Measurements from ENCODE around the gene LSM2.
"Not testable (repeated sequence)": the region's sequence is repeated elsewhere in the genome, so short reads cannot be mapped to it uniquely, and the experiment has no call there.

Gene LSM2

GRCh38 chr6:31827286-31828079, 20.7 kb upstream of the LSM2 start, which contains the start of gene HSPA1B:
Gene HSPA1B, plus strand, starts transcription at chr6:31827738. Its CDS starts 213 bp downstream, at chr6:31827951.
- DNase-seq = peak; percentile 100

GRCh38 chr6:31826793-31827285, 20.1 kb upstream of the LSM2 start:
- DNase-seq = peak; percentile 79

- no peak for DNase-seq
Observed at GRCh38 chr6:31825553-31825952, 18.8 kb upstream of the LSM2 start.

GRCh38 chr6:31823592-31824196, 16.9 kb upstream of the LSM2 start:
- not testable (repeated sequence) for DNase-seq

- DNase-seq = peak; percentile 87
Observed at GRCh38 chr6:31822036-31822821, 15.5 kb upstream of the LSM2 start.

GRCh38 chr6:31821301-31822035, 14.7 kb upstream of the LSM2 start:
- DNase-seq = peak; percentile 49

GRCh38 chr6:31820399-31820798, 13.6 kb upstream of the LSM2 start:
- DNase-seq = not testable (repeated sequence)

- no peak for DNase-seq
Observed at GRCh38 chr6:31819871-31820299, 13.1 kb upstream of the LSM2 start.

GRCh38 chr6:31817929-31818511, 11.3 kb upstream of the LSM2 start:
- DNase-seq = not testable (repeated sequence)

- not testable (repeated sequence) for DNase-seq
Observed at GRCh38 chr6:31817133-31817928, 10.6 kb upstream of the LSM2 start.

GRCh38 chr6:31815025-31815838, 8.5 kb upstream of the LSM2 start, which contains the start of the genes HSPA1A and HSPA1L:
Gene HSPA1A, plus strand, starts transcription at chr6:31815543. Its CDS starts 214 bp downstream, at chr6:31815757.
Gene HSPA1L, minus strand, starts transcription at chr6:31815283. Its CDS starts 3,311 bp downstream, at chr6:31811972.
- DNase-seq = peak; percentile 99

GRCh38 chr6:31814677-31815024, 7.9 kb upstream of the LSM2 start:
- DNase-seq = peak; percentile 99

- no peak for DNase-seq
Observed at GRCh38 chr6:31813465-31813849, 6.7 kb upstream of the LSM2 start.

GRCh38 chr6:31811645-31812044, 4.9 kb upstream of the LSM2 start:
- DNase-seq = no peak

- not testable (repeated sequence) for DNase-seq
Observed at GRCh38 chr6:31808599-31808998, 1.8 kb upstream of the LSM2 start.

GRCh38 chr6:31805939-31806469, 762 bp downstream of the LSM2 start:
- no peak for DNase-seq

GRCh38 chr6:31801031-31801927, 5.5 kb downstream of the LSM2 start:
- DNase-seq = not testable (repeated sequence)

- peak; percentile 47 for DNase-seq
Observed at GRCh38 chr6:31799781-31800180, 7.0 kb downstream of the LSM2 start.

GRCh38 chr6:31797588-31797987, 9.2 kb downstream of the LSM2 start:
- DNase-seq = no peak
